Karpas-422 (cell line): ENCODE measurements around the gene ZNF441. TPM values are rescaled to one million over a fixed set of nuclear protein-coding genes. Genes with fewer than 3 reads are reported as not detected.

Experiments used
- DNase-seq: peaks from one replicate; pipeline ENCODE4 v3.0.0-alpha.2; 2015
- H2AFZ ChIP-seq: fragments of 200-600 bp; sonication (generic); 2 replicates; pipeline ENCODE4 v1.6.1; 2014; ENCODE audit warnings: antibody characterized with exemption, low read length, mixed read lengths
- H3K27ac ChIP-seq: fragments of 200-600 bp; sonication (generic); 2 replicates; pipeline ENCODE4 v1.5.1; 2014; ENCODE audit warnings: mild to moderate bottlenecking, low read length, moderate library complexity
- H3K27me3 ChIP-seq: fragments of 200-600 bp; sonication (generic); 2 replicates; pipeline ENCODE4 v1.6.1; 2014; ENCODE audit warnings: low read length, mixed read lengths
- H3K36me3 ChIP-seq: fragments of 200-600 bp; sonication (generic); 2 replicates; pipeline ENCODE4 v1.6.1; 2014; ENCODE audit warnings: low read length, mixed read lengths; ENCODE audit not compliant: insufficient read depth
- H3K4me1 ChIP-seq: fragments of 200-600 bp; sonication (generic); 2 replicates; pipeline ENCODE4 v1.6.1; 2014; ENCODE audit warnings: mild to moderate bottlenecking, low read length, mixed read lengths
- H3K4me2 ChIP-seq: fragments of 200-600 bp; sonication (generic); 2 replicates; pipeline ENCODE4 v1.6.1; 2014; ENCODE audit warnings: low read length, low read depth, mild to moderate bottlenecking; ENCODE audit not compliant: poor library complexity, severe bottlenecking
- H3K4me3 ChIP-seq: fragments of 200-600 bp; sonication (generic); 2 replicates; pipeline ENCODE4 v1.5.1; 2014; ENCODE audit warnings: mild to moderate bottlenecking, antibody characterized with exemption, low read length, mixed read lengths
- H3K79me2 ChIP-seq: fragments of 200-600 bp; sonication (generic); 2 replicates; pipeline ENCODE4 v1.6.1; 2014; ENCODE audit warnings: mild to moderate bottlenecking, low read length, mixed read lengths
- H3K9ac ChIP-seq: fragments of 200-600 bp; sonication (generic); 2 replicates; pipeline ENCODE4 v1.6.0; 2014; ENCODE audit warnings: low read length
- H3K9me2 ChIP-seq: fragments of 200-600 bp; sonication (generic), shearing (Covaris generic); replicated peaks from 2 replicates; pipeline ENCODE4 v1.6.0; 2014; ENCODE audit warnings: mild to moderate bottlenecking, low read length, moderate library complexity; ENCODE audit not compliant: insufficient read depth
- H3K9me3 ChIP-seq: fragments of 300-700, 200-600 bp; sonication (generic); 2 replicates; pipeline ENCODE4 v1.6.1; 2014; ENCODE audit warnings: low read length, mixed read lengths
- H4K20me1 ChIP-seq: fragments of 200-600 bp; sonication (generic); 2 replicates; pipeline ENCODE4 v1.6.1; 2014; ENCODE audit warnings: mild to moderate bottlenecking, antibody characterized with exemption, low read length, low read depth; ENCODE audit not compliant: insufficient read depth
- total RNA-seq: library from RNA; depleted of rRNA; stranded (reverse); fragments of >200 nt; shearing (Covaris generic); gene quantifications from 2 replicates; pipeline ENCODE4 v1.2.3, GENCODE V29; 2014; ENCODE audit warnings: low replicate concordance

The ZNF441 gene
- total RNA-seq, 1 experiment from 2014 or later, result 16.4 TPM

DNA sequence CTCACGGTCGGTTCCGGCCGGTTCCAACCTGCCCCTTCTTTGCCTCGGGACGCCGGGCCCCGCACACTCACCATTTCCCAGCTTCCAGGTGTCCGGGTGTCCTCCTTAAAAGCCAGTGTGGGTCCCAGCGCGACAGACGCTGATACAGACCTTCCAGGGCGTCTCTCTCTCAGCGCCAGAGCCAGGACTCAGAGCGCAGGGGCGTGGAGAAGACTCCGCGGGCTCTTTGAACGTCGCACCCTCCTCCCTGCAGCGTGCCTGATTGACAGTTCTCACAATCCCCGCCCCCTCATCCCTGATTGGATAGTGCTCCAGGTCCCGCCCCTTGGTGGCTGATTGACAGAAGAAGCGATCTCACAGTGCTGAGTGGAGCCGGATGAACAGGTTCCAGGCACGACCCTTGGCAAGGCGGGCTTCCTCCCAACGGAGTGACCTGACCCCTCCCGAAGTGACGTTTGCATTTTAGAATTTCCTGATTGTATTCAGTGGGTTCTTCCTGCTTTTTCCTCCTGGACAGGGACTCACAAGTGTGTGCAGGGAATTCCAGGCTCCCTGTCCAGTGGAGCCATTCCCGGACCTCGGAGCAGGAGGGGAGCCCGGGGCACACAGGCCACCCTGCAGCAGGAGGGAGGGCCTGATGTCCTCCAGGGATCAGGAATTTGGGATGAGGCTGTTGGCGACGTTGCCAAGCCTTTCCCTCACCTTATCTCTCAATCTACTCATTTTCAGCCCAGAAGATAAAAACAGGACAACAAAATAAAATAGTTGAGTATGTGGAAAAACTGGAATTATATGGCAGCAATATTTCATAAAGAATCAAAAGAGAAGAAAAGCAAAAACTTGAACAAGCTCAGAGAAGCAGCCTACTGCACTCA, 27.8 kb upstream of the ZNF441 start, which contains the start of gene ZNF823:
TSS of gene ZNF823 (minus strand) at position 201 of the 875 bp plus-strand sequence. CDS start at position 74, 127 bp downstream.
- H3K79me2 ChIP-seq, result peaks cover 14% of the 10 kb centered on the region
- no peak within 1 kb of the TSS for H3K27ac ChIP-seq
- DNase-seq, result peak; percentile 99
- peak within 1 kb of the TSS; percentile 93 for H3K9ac ChIP-seq
- H3K36me3 ChIP-seq, result no peaks in the 10 kb centered on the region
- no peaks in the 10 kb centered on the region for H4K20me1 ChIP-seq
- H3K9me2 ChIP-seq, result no peaks in the 10 kb centered on the region
- H3K4me1 ChIP-seq, result peaks cover 23% of the 10 kb centered on the region
- H3K9me3 ChIP-seq, result no peaks in the 10 kb centered on the region
- H3K4me2 ChIP-seq, result peak within 1 kb of the TSS; percentile 99
- no peaks in the 10 kb centered on the region for H3K27me3 ChIP-seq
- peak within 1 kb of the TSS; percentile 100 for H3K4me3 ChIP-seq
- peak within 1 kb of the TSS; percentile 97 for H2AFZ ChIP-seq

DNA sequence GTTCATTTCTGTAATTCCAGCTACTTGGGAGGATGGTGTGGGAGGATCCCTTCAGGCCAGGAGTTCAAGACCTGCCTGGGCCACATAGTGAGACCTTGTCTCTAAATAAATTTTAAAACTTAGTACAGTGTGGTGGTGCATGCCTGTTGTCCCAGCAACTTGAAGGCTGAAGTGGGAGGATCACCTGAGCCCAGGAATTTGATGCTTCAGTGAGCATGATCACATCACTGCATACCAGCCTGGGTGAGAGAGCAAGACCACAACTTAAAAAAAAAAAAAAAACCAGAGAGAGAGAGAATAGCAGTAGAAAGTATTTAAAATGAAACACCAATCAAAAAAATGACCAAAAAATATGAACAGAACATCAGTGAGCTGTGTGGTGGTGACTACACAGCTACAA, 20.9 kb upstream of the ZNF441 start:
- Histone ChIP-seq H3K9ac (no peak overlapping the region), H3K4me2 (no peak overlapping the region), H3K79me2 (no peaks in the 10 kb centered on the region), H3K36me3 (no peaks in the 10 kb centered on the region), H3K9me3 (no peaks in the 10 kb centered on the region; the same call in 1 of the 2 replicates), H3K4me3 (no peak overlapping the region), H4K20me1 (no peaks in the 10 kb centered on the region), H3K27me3 (no peaks in the 10 kb centered on the region), H3K27ac (no peak overlapping the region), H2AFZ (no peak overlapping the region), H3K9me2 (no peaks in the 10 kb centered on the region), H3K4me1 (peaks cover 6% of the 10 kb centered on the region)
- peak; percentile 51 for DNase-seq

DNA sequence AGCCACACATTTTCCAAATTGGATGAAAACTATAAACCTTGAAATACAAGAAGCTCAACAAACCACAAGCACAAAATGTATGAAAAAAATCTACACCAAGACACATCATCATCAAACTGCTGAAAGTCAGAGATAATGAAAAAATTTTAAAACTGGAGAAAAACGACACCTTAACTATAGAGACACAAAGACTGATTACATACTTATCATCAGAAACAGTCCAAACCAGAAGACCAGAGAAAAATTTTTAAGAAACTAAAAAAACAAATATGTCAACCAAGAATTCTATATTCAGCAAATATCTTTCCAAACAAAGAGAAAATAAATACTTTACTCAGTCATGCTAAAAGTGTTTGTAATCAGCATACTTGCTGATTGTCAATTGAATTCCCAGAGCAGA, 19.5 kb upstream of the ZNF441 start:
- no peak overlapping the region for H3K4me2 ChIP-seq
- DNase-seq, result no peak
- no peaks in the 10 kb centered on the region for H3K27me3 ChIP-seq
- no peaks in the 10 kb centered on the region for H3K79me2 ChIP-seq
- peaks cover 6% of the 10 kb centered on the region for H3K4me1 ChIP-seq
- H4K20me1 ChIP-seq, result no peaks in the 10 kb centered on the region
- H3K9ac ChIP-seq, result no peak overlapping the region
- no peaks in the 10 kb centered on the region for H3K9me2 ChIP-seq
- H3K4me3 ChIP-seq, result no peak overlapping the region
- no peak overlapping the region for H3K27ac ChIP-seq
- no peak overlapping the region for H2AFZ ChIP-seq
- H3K36me3 ChIP-seq, result no peaks in the 10 kb centered on the region
- H3K9me3 ChIP-seq, result peaks cover 2% of the 10 kb centered on the region; the same call in 1 of the 2 replicates

DNA sequence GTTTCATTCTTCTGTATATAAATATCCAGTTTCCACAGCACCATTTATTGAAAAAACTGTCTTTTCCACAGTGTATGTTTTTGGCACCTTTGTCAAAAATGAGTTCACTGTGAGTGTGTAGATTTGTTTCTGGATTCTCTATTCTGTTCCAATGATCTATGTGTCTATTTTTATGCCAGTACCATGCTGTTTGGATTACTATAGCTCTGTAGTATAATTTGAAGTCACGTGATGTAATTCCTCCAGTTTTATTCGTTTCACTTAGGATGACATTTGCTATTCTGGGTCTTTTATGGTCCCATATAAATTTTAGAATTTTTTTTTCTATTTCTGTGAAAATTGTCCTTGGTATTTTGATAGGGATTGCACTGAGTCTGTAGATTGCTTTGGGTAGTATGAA, 17.0 kb upstream of the ZNF441 start:
- Histone ChIP-seq H3K9me2 (no peaks in the 10 kb centered on the region), H3K4me1 (peaks cover 6% of the 10 kb centered on the region), H3K9ac (no peak overlapping the region), H3K4me3 (no peak overlapping the region), H3K9me3 (peaks cover 5% of the 10 kb centered on the region; the same call in 1 of the 2 replicates), H3K27ac (no peak overlapping the region), H3K4me2 (no peak overlapping the region), H3K79me2 (no peaks in the 10 kb centered on the region), H4K20me1 (no peaks in the 10 kb centered on the region), H2AFZ (no peak overlapping the region), H3K36me3 (no peaks in the 10 kb centered on the region), H3K27me3 (no peaks in the 10 kb centered on the region)
- no peak for DNase-seq

DNA sequence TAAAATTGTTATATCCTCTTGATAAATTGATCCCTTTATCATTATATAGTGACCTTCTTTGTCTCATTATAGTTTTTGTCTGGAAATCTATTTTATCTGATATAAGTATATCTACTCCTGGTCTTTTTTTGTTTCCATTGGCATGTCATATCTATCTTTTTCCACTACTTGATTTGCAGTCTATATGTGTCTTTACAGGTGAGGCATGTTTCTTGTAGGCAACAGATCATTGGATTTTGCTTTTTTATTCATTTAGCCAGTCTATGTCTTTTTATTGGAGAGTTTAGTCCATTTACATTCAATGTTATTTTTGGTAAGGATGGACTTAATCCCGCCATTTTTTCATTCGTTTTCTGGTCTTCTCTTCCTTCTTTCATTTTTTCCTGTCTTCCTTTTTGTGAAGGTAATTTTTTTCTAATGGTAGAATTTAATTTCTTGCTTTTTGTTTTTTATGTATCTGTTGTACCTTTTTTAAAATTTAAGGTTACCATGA, 14.5 kb upstream of the ZNF441 start:
- Histone ChIP-seq H3K79me2 (no peaks in the 10 kb centered on the region), H3K9ac (no peak overlapping the region), H4K20me1 (no peaks in the 10 kb centered on the region), H3K4me2 (no peak overlapping the region), H3K27me3 (no peaks in the 10 kb centered on the region; the same call in 1 of the 2 replicates), H3K4me1 (no peaks in the 10 kb centered on the region), H3K9me2 (no peaks in the 10 kb centered on the region), H3K27ac (no peak overlapping the region), H3K9me3 (peaks cover 9% of the 10 kb centered on the region; the same call in 1 of the 2 replicates), H2AFZ (no peak overlapping the region), H3K36me3 (no peaks in the 10 kb centered on the region), H3K4me3 (no peak overlapping the region)
- DNase-seq, result no peak

DNA sequence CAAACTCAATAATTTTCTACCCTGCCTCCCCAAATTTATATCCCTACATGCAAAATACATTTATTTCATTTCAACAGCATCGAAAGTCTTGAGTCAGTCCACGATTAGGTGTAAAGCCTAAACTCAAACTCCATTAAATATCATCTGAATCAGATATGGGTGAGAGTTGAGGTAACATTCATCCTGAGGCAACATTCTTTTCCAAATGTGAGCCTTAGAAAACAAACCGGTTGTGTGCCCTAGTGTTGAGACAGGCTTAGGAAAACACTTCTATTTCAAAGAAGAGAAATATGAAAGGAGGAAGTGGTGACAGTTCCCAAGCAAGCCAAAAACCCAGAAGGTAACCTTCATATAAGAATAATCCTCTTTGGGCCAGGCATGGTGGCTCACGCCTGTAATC, 12.1 kb upstream of the ZNF441 start:
- Histone ChIP-seq H3K9me2 (no peaks in the 10 kb centered on the region), H3K27ac (no peak overlapping the region), H3K79me2 (no peaks in the 10 kb centered on the region), H3K9me3 (peaks cover 9% of the 10 kb centered on the region; the same call in 1 of the 2 replicates), H4K20me1 (no peaks in the 10 kb centered on the region), H3K4me3 (no peak overlapping the region), H3K9ac (no peak overlapping the region), H2AFZ (no peak overlapping the region), H3K4me1 (no peaks in the 10 kb centered on the region), H3K27me3 (no peaks in the 10 kb centered on the region; the same call in 1 of the 2 replicates), H3K4me2 (no peak overlapping the region), H3K36me3 (no peaks in the 10 kb centered on the region)
- no peak for DNase-seq

DNA sequence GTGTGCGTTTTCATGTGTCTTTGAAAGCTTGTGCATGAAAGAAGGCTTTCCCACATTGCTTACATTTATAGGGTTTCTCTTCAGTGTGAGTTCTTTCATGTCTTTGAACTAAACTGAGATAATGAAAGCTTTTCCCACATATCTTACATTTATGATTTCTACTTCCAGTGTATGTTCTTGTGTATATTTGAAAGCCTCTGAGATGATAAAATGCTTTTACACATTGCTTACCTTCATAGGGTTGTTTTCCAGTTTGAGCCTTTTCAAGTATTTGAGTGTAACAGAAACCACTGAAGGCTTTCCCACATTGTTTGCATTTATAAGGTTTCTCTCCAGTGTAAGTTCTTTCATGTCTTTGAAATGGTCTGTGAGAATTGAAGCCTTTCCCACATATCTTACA, 9.8 kb upstream of the ZNF441 start:
- Histone ChIP-seq H3K27me3 (no peaks in the 10 kb centered on the region; the same call in 1 of the 2 replicates), H3K9me2 (no peaks in the 10 kb centered on the region), H3K79me2 (no peaks in the 10 kb centered on the region), H4K20me1 (no peaks in the 10 kb centered on the region), H3K27ac (no peak overlapping the region), H2AFZ (no peak overlapping the region), H3K36me3 (no peaks in the 10 kb centered on the region), H3K4me1 (no peaks in the 10 kb centered on the region), H3K4me3 (no peak overlapping the region), H3K9ac (no peak overlapping the region), H3K9me3 (peaks cover 9% of the 10 kb centered on the region; the same call in 1 of the 2 replicates), H3K4me2 (no peak overlapping the region)
- DNase-seq, result no peak

DNA sequence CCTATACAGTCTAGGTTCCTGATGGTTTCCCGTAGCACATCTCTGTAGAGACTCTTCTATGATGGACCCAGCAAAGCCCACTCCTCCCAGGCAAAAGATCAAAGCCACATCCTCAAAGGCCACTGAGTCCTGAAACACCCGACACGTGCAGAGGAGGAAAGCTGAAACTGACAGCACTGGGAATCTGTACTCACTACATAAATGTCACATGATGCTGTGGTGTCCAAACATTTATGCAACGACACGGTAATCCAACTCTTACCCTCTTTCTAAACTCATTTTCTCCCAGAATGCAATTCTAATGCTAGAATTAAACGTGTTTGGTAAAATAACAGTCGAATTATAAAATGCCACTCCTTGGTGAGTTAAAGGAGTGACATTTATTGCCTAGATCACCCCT, 7.0 kb upstream of the ZNF441 start:
- peaks cover 4% of the 10 kb centered on the region; the same call in 1 of the 2 replicates for H3K9me3 ChIP-seq

More for the DNA sequence above, 7.0 kb upstream of the ZNF441 start:
- H3K9ac ChIP-seq, result no peak overlapping the region
- H3K27me3 ChIP-seq, result no peaks in the 10 kb centered on the region; the same call in 1 of the 2 replicates
- no peaks in the 10 kb centered on the region for H3K36me3 ChIP-seq
- H3K4me1 ChIP-seq, result no peaks in the 10 kb centered on the region
- H4K20me1 ChIP-seq, result no peaks in the 10 kb centered on the region
- no peak overlapping the region for H2AFZ ChIP-seq
- H3K27ac ChIP-seq, result no peak overlapping the region
- H3K9me2 ChIP-seq, result no peaks in the 10 kb centered on the region
- DNase-seq, result no peak
- H3K79me2 ChIP-seq, result no peaks in the 10 kb centered on the region
- no peak overlapping the region for H3K4me2 ChIP-seq
- no peak overlapping the region for H3K4me3 ChIP-seq
